Measurements from ENCODE around the gene PBX3.

GRCh38 chr9:125850106-125850632 is 103.0 kb downstream of the PBX3 start:
- TF ChIP-seq POLR2A (IDR thresholded peaks at IDR 0.05; ENCODE audit: low read depth, low read length) (no peak), POLR2AphosphoS5 (IDR thresholded peaks at IDR 0.05; ENCODE audit: low read depth, low read length) (no peak)
